ENCODE results near the gene TREM2.

Gene TREM2

DNA sequence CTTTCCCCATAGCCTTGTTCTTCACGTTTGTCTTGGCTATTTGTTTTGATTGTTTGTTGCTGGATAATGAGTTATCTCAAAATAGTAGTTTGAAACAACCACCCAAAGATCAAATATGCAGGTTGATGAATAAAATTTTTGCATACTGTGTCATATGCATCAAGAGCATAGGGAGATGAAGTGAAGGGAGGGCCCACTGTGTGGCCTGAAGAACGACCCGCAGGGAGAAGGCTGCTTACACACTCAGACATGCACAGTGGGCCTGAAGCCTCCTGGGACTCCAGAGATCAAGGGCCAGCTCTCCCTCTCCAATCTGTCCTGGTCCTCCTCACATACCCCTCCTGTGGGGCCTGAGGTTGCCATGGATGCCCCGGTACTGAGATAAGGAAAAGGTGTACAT, 16.2 kb upstream of the TREM2 start:
- H3K4me3 ChIP-seq (ENCODE audit: low read length) = no peak overlapping the region
- H3K27me3 ChIP-seq (ENCODE audit: control insufficient read depth, insufficient read depth, low read length) = peaks cover 19% of the 10 kb centered on the region
- no peaks in the 10 kb centered on the region for H3K9me3 ChIP-seq (replicated peaks; ENCODE audit: low read length)
- no peak overlapping the region for H3K4me2 ChIP-seq (ENCODE audit: low read length)
- H3K36me3 ChIP-seq (ENCODE audit: insufficient read depth, low read length) = no peaks in the 10 kb centered on the region
- H3K9ac ChIP-seq (ENCODE audit: low read depth, low read length) = no peak overlapping the region
- H3K4me1 ChIP-seq (ENCODE audit: control insufficient read depth, insufficient read depth, low read length) = no peaks in the 10 kb centered on the region

DNA sequence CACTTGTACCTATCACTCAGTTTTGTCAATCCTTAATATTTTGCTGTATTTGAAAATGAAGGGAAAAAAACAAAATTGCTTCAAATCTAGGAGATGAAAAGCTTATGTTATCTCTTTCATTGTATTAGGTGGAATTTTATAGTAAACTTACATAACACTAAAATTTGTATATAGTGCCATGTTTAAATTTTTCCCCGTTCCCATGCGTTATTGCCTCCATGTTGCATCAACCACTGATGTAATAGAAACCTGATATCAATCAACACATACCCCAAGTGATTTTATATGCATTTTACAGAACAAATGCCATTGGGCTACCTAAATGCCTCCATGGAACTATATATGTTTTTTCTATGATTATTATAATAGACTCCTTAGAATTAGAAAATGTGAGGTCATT, 14.8 kb upstream of the TREM2 start:
- peaks cover 16% of the 10 kb centered on the region for H3K27me3 ChIP-seq (ENCODE audit: control insufficient read depth, insufficient read depth, low read length)
- no peak overlapping the region for H3K9ac ChIP-seq (ENCODE audit: low read depth, low read length)
- H3K4me1 ChIP-seq (ENCODE audit: control insufficient read depth, insufficient read depth, low read length) = no peaks in the 10 kb centered on the region
- no peaks in the 10 kb centered on the region for H3K36me3 ChIP-seq (ENCODE audit: insufficient read depth, low read length)
- H3K4me3 ChIP-seq (ENCODE audit: low read length) = no peak overlapping the region
- H3K9me3 ChIP-seq (replicated peaks; ENCODE audit: low read length) = no peaks in the 10 kb centered on the region
- no peak overlapping the region for H3K4me2 ChIP-seq (ENCODE audit: low read length)

DNA sequence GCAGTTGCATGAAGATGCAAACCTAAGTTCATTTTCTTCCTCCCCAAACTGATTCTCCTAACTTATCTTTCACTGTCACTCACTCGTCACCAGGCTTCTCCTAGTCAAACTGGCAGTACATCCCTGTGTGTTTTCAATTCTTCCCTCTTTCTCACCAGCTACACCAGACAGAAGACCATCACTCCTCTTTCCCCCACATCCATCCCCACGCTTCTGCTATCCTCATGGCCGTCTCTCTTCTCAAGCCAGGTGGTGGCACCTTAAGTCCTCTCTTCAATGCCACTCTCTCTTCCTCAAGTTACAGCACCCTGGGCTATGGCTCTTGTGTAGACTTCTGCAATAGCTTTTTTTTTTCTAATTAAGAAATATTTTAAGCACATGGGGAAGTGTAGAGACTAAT, 14.4 kb upstream of the TREM2 start:
- H3K4me3 ChIP-seq (ENCODE audit: low read length) = no peak overlapping the region
- peaks cover 16% of the 10 kb centered on the region for H3K27me3 ChIP-seq (ENCODE audit: control insufficient read depth, insufficient read depth, low read length)
- no peaks in the 10 kb centered on the region for H3K36me3 ChIP-seq (ENCODE audit: insufficient read depth, low read length)
- no peak overlapping the region for H3K4me2 ChIP-seq (ENCODE audit: low read length)
- H3K9me3 ChIP-seq (replicated peaks; ENCODE audit: low read length) = no peaks in the 10 kb centered on the region
- H3K9ac ChIP-seq (ENCODE audit: low read depth, low read length) = no peak overlapping the region
- H3K4me1 ChIP-seq (ENCODE audit: control insufficient read depth, insufficient read depth, low read length) = no peaks in the 10 kb centered on the region

DNA sequence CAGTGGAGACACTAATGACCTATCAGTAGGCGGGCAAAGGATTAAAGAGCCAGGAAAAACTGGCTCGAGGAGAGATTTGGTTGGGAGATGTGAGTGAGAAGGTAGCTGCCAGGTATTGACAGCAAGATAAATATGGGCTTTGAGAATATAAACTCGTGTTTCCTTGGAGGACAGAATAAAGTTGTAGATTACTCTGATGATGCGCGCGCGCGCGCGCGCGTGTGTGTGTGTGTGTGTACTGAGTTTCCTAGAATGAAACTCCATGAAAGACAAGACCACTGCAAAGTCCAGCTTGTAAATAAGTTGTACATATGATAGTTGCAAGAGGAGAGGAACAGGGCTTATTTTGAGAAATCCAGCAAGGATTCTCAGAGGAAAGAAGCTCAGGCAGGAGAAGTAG, 13.3 kb upstream of the TREM2 start:
- Histone ChIP-seq H3K4me2 (ENCODE audit: low read length) (no peak overlapping the region), H3K36me3 (ENCODE audit: insufficient read depth, low read length) (no peaks in the 10 kb centered on the region), H3K4me1 (ENCODE audit: control insufficient read depth, insufficient read depth, low read length) (no peaks in the 10 kb centered on the region), H3K4me3 (ENCODE audit: low read length) (no peak overlapping the region), H3K27me3 (ENCODE audit: control insufficient read depth, insufficient read depth, low read length) (peaks cover 16% of the 10 kb centered on the region), H3K9me3 (replicated peaks; ENCODE audit: low read length) (no peaks in the 10 kb centered on the region), H3K9ac (ENCODE audit: low read depth, low read length) (no peak overlapping the region)

DNA sequence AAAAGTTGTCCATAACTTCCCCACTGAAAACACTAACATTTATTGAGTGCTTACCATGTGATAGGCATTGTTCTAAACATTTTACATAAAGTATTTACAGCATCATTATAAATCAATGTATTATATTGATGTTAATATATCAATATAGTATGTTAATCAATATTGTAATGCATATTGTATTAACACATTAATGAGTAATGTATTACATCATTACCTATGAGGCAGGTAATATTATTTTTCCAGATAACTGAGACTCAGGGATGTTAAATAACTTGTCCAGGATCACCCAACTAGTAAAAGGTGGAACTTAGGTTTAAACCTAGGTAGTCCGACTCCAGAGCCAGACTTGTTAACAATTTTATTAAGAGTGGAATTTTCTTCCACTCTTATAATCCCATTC, 12.2 kb upstream of the TREM2 start:
- Histone ChIP-seq H3K4me3 (ENCODE audit: low read length) (no peak overlapping the region), H3K4me1 (ENCODE audit: control insufficient read depth, insufficient read depth, low read length) (no peaks in the 10 kb centered on the region), H3K27me3 (ENCODE audit: control insufficient read depth, insufficient read depth, low read length) (peaks cover 16% of the 10 kb centered on the region), H3K36me3 (ENCODE audit: insufficient read depth, low read length) (no peaks in the 10 kb centered on the region), H3K9me3 (replicated peaks; ENCODE audit: low read length) (no peaks in the 10 kb centered on the region), H3K4me2 (ENCODE audit: low read length) (no peak overlapping the region), H3K9ac (ENCODE audit: low read depth, low read length) (no peak overlapping the region)

DNA sequence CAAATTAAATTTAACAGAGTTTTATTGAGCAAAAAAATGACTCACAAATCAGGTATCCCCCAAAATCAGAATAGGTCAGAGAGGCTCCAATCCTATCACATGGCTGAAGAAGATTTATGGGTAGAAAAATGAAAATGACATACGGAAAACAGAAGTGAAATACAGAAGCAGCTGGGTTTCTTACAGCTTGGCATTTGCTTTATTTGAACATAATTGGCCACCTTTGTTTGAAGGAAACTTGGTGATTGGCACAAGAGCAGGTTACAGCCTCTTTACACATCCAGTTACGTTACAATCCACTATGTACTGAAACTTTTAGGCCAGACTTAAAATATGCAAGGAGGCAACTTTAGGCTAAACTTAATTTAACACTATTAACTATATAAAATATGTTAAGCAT, 11.7 kb upstream of the TREM2 start:
- Histone ChIP-seq H3K36me3 (ENCODE audit: insufficient read depth, low read length) (no peaks in the 10 kb centered on the region), H3K9me3 (replicated peaks; ENCODE audit: low read length) (no peaks in the 10 kb centered on the region), H3K9ac (ENCODE audit: low read depth, low read length) (no peak overlapping the region), H3K4me1 (ENCODE audit: control insufficient read depth, insufficient read depth, low read length) (no peaks in the 10 kb centered on the region), H3K4me2 (ENCODE audit: low read length) (no peak overlapping the region), H3K4me3 (ENCODE audit: low read length) (no peak overlapping the region), H3K27me3 (ENCODE audit: control insufficient read depth, insufficient read depth, low read length) (peaks cover 16% of the 10 kb centered on the region)

DNA sequence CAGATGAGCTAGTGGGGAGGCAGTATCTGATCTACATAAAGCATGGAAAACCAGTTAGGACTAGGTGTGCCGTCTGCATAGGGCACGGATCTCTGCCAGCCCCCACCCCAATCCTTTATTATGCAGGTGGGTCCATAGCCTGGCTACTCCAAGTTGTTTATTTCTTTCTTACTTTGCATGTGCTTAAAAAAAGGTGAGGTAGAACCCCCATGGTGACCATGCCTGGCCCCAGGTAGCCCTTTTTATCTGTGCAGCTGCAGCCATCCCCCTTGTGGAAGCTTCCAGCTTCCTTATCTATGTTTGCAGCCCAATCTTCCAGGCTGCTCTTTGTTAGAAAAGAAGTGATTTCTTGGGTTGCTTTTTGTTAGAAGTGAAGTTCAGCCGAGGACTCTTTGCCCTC, 9.0 kb upstream of the TREM2 start:
- H3K4me2 ChIP-seq (ENCODE audit: low read length) = no peak overlapping the region
- H3K9me3 ChIP-seq (replicated peaks; ENCODE audit: low read length) = no peaks in the 10 kb centered on the region
- no peak overlapping the region for H3K9ac ChIP-seq (ENCODE audit: low read depth, low read length)
- H3K27me3 ChIP-seq (ENCODE audit: control insufficient read depth, insufficient read depth, low read length) = peaks cover 8% of the 10 kb centered on the region
- no peak overlapping the region for H3K4me3 ChIP-seq (ENCODE audit: low read length)
- H3K4me1 ChIP-seq (ENCODE audit: control insufficient read depth, insufficient read depth, low read length) = no peaks in the 10 kb centered on the region
- no peaks in the 10 kb centered on the region for H3K36me3 ChIP-seq (ENCODE audit: insufficient read depth, low read length)

DNA sequence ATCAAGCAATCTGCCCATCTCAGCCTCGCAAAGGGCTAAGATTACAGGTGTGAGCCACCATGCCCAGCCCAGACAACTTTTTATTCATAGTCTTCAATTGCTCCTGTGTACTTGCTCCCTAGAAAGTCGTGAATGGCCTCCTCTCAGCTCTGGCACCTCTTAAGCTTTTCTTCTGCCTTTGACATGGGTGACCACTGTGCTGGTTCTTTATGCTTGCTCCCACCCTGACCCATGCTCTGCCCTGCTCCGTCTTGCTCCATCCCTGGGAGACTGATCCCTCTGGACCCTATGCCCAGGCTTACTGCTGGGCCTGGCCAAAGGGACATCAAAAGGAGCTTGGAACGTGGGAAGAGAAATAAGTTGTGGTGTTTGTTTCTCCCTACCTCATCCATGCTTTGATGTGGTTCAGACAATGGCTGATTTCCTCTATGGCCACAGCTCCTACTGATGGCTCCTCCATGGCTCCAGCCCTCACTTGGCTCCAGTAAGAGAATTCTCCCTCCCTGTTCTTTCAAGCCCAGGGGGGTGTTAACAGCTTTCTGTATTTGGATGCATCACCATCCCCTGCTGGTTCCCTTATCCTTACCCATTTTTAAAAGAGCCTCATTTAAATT, 7.7 kb upstream of the TREM2 start:
- Histone ChIP-seq H3K36me3 (ENCODE audit: insufficient read depth, low read length) (no peaks in the 10 kb centered on the region), H3K4me1 (ENCODE audit: control insufficient read depth, insufficient read depth, low read length) (no peaks in the 10 kb centered on the region), H3K4me3 (ENCODE audit: low read length) (no peak overlapping the region), H3K9me3 (replicated peaks; ENCODE audit: low read length) (no peaks in the 10 kb centered on the region), H3K27me3 (ENCODE audit: control insufficient read depth, insufficient read depth, low read length) (no peaks in the 10 kb centered on the region), H3K4me2 (ENCODE audit: low read length) (no peak overlapping the region), H3K9ac (ENCODE audit: low read depth, low read length) (no peak overlapping the region)

DNA sequence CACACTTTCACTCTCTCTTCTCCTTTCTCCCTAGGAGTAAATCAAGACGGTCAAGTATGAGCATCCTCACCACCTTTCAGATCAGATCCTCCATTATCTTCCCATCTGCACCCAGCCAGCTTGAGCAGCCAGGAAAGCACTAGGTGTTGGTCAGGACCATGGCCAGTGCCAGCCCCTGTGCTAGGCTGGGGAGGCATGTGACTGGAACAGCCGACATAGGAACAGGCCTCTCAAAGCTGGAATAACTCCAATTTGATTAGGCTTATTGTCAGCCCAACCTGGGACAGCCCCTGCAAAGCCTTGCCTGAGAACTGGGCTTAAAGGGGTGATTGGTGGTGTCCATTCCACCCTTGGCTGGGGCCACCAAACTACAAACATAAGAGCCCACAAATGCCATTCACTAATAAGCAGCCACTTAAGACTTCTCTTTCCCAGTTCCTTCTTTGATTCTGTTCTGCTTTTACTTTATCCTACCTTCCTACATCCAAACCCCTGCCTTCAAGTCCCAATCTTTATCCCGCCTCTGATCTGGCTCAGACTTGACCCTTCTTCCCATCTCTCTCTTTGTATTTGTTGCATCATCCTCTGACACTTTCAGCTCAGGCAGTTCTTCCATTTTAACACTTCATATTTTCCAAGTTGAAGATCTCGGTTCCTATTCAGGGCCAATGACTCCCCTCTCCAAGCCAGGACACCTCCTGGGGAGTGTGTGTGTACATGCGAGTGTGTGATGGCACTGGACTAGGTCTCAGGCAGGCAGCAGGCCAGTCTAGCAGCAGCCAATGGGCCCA, 4.5 kb upstream of the TREM2 start:
- Histone ChIP-seq H3K9ac (ENCODE audit: low read depth, low read length) (no peak overlapping the region), H3K27me3 (ENCODE audit: control insufficient read depth, insufficient read depth, low read length) (no peaks in the 10 kb centered on the region), H3K36me3 (ENCODE audit: insufficient read depth, low read length) (no peaks in the 10 kb centered on the region), H3K4me3 (ENCODE audit: low read length) (no peak overlapping the region), H3K4me1 (ENCODE audit: control insufficient read depth, insufficient read depth, low read length) (no peaks in the 10 kb centered on the region), H3K9me3 (replicated peaks; ENCODE audit: low read length) (no peaks in the 10 kb centered on the region), H3K4me2 (ENCODE audit: low read length) (no peak overlapping the region)

DNA sequence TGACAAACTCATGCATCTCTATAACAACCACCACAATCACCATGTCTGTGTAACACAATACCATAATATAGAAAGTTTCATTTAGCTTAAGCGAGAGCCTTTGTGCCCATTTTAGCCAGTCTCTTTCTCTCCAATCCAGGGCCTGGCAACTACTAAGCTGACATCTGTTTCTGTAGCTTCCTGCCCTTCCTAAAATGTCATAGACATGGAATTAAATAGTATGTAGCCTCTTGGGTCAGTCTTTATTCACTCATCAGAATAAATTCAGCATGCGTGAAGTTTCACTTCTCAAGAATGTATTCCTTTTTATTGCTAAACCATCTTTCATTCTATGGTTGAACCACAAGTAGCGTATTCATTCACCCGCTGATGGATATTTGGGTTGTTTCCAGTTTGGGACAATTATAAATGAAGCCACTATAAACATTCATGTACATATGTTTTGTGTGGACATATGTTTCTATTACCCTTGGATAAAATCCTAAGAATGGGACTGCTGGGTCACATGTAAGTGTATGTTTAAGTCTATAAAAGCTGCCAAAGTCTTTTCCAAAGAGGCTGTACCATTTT, 1.7 kb upstream of the TREM2 start:
- Histone ChIP-seq H3K27me3 (ENCODE audit: control insufficient read depth, insufficient read depth, low read length) (no peaks in the 10 kb centered on the region), H3K36me3 (ENCODE audit: insufficient read depth, low read length) (no peaks in the 10 kb centered on the region), H3K4me2 (ENCODE audit: low read length) (no peak overlapping the region), H3K4me3 (ENCODE audit: low read length) (no peak overlapping the region), H3K9me3 (replicated peaks; ENCODE audit: low read length) (no peaks in the 10 kb centered on the region), H3K9ac (ENCODE audit: low read depth, low read length) (no peak overlapping the region), H3K4me1 (ENCODE audit: control insufficient read depth, insufficient read depth, low read length) (no peaks in the 10 kb centered on the region)

DNA sequence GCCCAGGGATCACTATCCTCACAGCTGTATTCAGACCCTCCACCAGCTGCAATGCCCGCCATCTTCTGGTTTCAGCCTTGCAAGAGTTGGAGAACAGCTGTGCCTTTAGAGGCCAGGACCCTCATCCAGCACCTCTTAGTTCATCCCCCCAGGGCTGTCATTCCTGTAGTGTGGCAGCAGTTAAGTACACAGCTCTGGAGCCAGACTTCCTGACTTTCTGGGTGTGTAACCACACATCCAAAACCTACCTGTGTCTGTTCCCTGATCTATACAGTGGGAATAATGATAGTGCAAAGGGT, 452 bp upstream of the TREM2 start:
- H3K4me2 ChIP-seq (ENCODE audit: low read length) = no peak overlapping the region
- no peaks in the 10 kb centered on the region for H3K4me1 ChIP-seq (ENCODE audit: control insufficient read depth, insufficient read depth, low read length)
- no peak overlapping the region for H3K4me3 ChIP-seq (ENCODE audit: low read length)
- H3K9ac ChIP-seq (ENCODE audit: low read depth, low read length) = no peak overlapping the region
- peaks cover 3% of the 10 kb centered on the region for H3K27me3 ChIP-seq (ENCODE audit: control insufficient read depth, insufficient read depth, low read length)
- no peaks in the 10 kb centered on the region for H3K36me3 ChIP-seq (ENCODE audit: insufficient read depth, low read length)
- no peaks in the 10 kb centered on the region for H3K9me3 ChIP-seq (replicated peaks; ENCODE audit: low read length)
